GM18507 (cell line): ENCODE results near the gene SLC50A1.
"Not testable (repeated sequence)": the region's sequence is repeated elsewhere in the genome, so short reads cannot be mapped to it uniquely, and the experiment has no call there.

ENCODE experiments used
- DNase-seq: peaks from one replicate; pipeline ENCODE4 v3.0.0; 2011; ENCODE audit warnings: low read depth; ENCODE audit not compliant: insufficient read length; ENCODE audit errors: extremely low spot score
- FAIRE-seq: peaks from 2 replicates; lab custom pipeline; 2011; peaks lifted over from hg19 to GRCh38; lab: Jason Lieb, UNC

Gene SLC50A1

DNA sequence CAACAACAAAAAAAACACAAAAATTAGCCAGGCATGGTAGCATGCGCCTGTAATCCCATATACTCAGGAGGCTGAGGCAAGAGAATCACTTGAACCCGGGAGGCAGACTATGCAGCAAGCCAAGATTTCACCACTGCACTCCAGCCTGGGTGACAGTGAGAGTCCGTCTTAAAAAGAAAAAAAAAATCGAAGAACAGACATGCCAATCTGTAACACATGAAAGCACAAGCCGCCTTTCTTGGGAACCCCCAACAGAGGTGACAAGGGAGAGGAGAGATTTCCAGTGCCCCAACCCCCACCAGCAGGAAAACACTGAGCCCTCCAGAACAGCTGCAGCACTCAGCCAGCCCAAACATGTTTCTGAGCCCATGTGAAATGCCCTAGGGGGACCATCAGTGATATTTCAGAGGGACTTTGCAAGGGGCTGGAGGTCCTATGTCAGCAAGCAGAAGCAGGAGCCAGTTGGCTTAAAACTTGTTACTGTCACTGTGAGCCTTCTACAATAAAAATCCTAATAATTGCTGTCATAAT is 22.1 kb upstream of the SLC50A1 start:
- FAIRE-seq: no peak
- DNase-seq: no peak

- no peak for DNase-seq
- no peak for FAIRE-seq
Measured at GRCh38 chr1:155116113-155116764, 19.4 kb upstream of the SLC50A1 start.

- DNase-seq: no peak
Measured at GRCh38 chr1:155117610-155118009, 18.0 kb upstream of the SLC50A1 start.

GRCh38 chr1:155118090-155118489 is 17.6 kb upstream of the SLC50A1 start:
- DNase-seq, FAIRE-seq: not testable (repeated sequence)

More at GRCh38 chr1:155117610-155118009, 18.0 kb upstream of the SLC50A1 start:
- FAIRE-seq: no peak

GRCh38 chr1:155120253-155120652 is 15.4 kb upstream of the SLC50A1 start:
- DNase-seq: no peak
- FAIRE-seq: no peak

GRCh38 chr1:155121249-155121648 is 14.4 kb upstream of the SLC50A1 start:
- no peak for DNase-seq
- no peak for FAIRE-seq

DNA sequence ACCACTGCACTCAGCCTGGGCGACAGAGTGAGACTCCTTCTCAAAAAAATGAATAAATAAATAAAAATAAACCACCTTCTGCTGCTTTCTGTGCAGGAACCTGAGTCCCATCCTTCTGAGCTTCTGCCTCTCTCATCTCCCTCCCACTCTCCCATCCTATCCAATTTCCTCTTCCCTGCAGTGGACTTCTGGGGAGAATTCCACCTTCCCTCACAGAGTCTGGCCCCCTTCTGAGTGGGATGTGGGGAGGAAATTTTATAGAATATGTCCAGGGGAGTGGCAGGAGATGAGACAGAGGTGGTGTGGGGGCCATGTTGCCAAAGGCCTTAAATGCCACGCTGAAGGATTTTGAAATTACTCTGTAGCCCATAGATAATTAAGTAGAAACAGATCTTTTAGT is 13.3 kb upstream of the SLC50A1 start:
- FAIRE-seq: no peak
- DNase-seq: no peak

GRCh38 chr1:155123801-155124200 is 11.9 kb upstream of the SLC50A1 start:
- no peak for FAIRE-seq

GRCh38 chr1:155124503-155125463 is 10.9 kb upstream of the SLC50A1 start:
- DNase-seq (no peak), FAIRE-seq (no peak)

More at GRCh38 chr1:155123801-155124200, 11.9 kb upstream of the SLC50A1 start:
- DNase-seq: no peak

DNA sequence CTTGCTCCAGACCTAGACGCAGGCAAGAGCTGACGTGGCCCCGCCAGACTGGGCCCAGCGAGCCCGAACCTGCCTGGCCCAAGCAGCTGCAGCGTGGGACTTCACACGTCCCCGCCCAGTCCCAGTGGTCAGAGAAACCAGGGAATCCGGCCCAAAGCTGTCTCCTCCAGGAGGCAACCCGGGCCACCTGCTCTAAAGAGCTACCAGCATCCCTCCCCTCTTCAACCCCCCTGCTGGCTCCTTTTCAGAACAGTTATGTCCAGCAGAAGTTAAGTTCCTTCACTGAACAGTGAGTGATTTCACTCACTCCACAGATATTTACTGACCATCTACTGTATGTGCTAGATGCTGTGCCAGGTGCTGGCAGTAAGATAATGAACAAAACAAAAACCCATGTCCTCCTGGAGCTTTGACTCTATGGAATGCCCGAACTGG is 10.1 kb upstream of the SLC50A1 start:
- no peak for FAIRE-seq

GRCh38 chr1:155125946-155126555 is 9.6 kb upstream of the SLC50A1 start:
- no peak for DNase-seq

More for the DNA sequence above, 10.1 kb upstream of the SLC50A1 start:
- no peak for DNase-seq

DNA sequence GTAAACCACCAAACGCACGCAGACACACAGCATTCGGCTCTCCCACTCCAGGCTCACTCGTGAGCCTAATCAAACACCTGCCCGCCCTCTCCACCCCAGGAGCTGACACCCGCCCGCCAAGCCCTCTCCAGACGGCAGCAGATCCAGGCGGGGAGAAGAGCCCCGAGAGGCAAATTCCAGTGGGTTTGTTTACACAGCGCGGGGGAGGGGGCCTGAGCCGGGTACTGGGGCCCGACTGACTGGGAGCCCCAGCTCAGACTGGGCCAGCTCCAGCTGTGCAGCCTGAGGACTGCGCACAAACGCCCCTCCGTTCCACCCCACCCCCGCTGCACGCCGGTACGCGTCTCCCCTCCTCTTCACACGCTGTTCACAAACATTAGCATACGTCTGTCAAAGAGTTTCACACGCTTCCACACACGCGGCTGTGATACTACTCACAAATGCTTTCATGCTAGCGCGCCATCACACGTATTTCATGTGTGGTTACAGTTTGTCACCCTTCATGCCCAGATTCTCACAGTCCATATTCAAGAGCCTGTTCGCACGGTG is 9.0 kb upstream of the SLC50A1 start:
- FAIRE-seq (no peak), DNase-seq (no peak)

More at GRCh38 chr1:155125946-155126555, 9.6 kb upstream of the SLC50A1 start:
- FAIRE-seq: no peak

GRCh38 chr1:155127105-155127966 is 8.3 kb upstream of the SLC50A1 start, which contains the start of gene EFNA1:
TSS of gene EFNA1 (plus strand) at chr1:155127876. CDS start at chr1:155127978, 102 bp downstream.
- FAIRE-seq: no peak
- no peak for DNase-seq

DNA sequence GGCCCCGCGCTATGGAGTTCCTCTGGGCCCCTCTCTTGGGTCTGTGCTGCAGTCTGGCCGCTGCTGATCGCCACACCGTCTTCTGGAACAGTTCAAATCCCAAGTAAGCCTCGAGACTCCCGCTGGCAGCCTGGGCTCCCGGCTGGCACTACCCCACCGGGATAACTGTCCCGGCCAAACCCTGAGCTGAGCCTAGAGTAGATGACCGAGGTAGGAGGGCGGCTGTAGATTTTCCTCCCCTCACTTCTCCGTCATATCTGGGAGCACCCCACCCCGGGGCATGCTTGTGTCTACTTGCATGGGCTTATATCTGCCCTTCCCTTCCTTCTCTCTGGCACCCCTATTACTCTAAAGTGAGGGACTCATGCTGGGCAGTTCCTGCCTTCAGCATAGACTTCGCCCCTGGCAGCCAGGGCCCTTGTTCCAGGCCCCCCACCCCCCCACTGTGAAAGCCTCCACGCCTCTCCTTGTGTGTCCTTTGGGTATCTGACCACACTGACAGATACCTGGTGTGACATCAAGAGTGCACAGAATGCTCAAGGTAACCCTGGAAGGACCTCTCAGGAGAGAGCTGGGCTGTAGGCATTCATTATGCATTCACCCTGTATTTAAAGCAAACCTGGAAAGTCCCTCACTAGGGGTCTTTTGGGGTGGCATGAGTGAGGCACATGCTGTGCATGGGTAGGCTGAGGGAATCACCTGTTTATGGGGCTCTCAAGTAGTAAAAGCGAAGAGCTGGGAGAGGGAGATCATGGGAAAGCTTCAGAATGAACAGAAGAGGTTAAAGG is 7.5 kb upstream of the SLC50A1 start:
- FAIRE-seq: no peak
- DNase-seq: no peak

GRCh38 chr1:155128755-155129473 is 6.7 kb upstream of the SLC50A1 start:
- FAIRE-seq (no peak), DNase-seq (no peak)

GRCh38 chr1:155130272-155131006 is 5.2 kb upstream of the SLC50A1 start:
- DNase-seq (no peak), FAIRE-seq (no peak)

DNA sequence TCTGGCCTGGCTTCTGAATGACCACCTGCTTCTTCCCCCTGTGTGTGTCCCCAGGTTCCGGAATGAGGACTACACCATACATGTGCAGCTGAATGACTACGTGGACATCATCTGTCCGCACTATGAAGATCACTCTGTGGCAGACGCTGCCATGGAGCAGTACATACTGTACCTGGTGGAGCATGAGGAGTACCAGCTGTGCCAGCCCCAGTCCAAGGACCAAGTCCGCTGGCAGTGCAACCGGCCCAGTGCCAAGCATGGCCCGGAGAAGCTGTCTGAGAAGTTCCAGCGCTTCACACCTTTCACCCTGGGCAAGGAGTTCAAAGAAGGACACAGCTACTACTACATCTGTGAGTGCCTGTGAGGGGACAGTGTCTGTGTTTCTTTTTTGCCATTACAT is 4.4 kb upstream of the SLC50A1 start:
- no peak for DNase-seq
- no peak for FAIRE-seq
